Measurements from ENCODE around the gene SLC6A18. TPM values are rescaled to one million over a fixed set of nuclear protein-coding genes. Genes with fewer than 3 reads are reported as not detected.

SLC6A18 gene
- polyA plus RNA-seq, 1 donor (not counting 4 experiments of a cell fraction or from before 2014, with no cell fraction given) = not detected

- FAIRE-seq (no peak), DNase-seq (ENCODE audit: low read depth, low spot score) (no peak)
- Histone ChIP-seq H3K4me2 (ENCODE audit: control insufficient read depth, extremely low read depth, insufficient read depth, low read depth, low read length) (no peak overlapping the region), H4K20me1 (ENCODE audit: control insufficient read depth, extremely low read depth, insufficient read depth, low read length) (no peaks in the 10 kb centered on the region), H3K9me3 (ENCODE audit: control insufficient read depth, low read depth, low read length) (no peaks in the 10 kb centered on the region), H3K9me1 (ENCODE audit: control insufficient read depth, extremely low read depth, insufficient read depth, low read length) (no peaks in the 10 kb centered on the region), H3K27ac (ENCODE audit: control insufficient read depth, insufficient read depth, low read length) (no peak overlapping the region), H3K9ac (ENCODE audit: control insufficient read depth, extremely low read depth, insufficient read depth, low read length) (no peak overlapping the region), H3K4me3 (ENCODE audit: control insufficient read depth in 2 of 3, extremely low read depth in 1 of 3, insufficient read depth in 2 of 3, low read depth in 1 of 3, low read length in 3 of 3) (no peak overlapping the region), H3K36me3 (ENCODE audit: control insufficient read depth in 2 of 2, extremely low read depth in 1 of 2, insufficient read depth in 2 of 2, low read length in 2 of 2) (no peaks in the 10 kb centered on the region), H2AFZ (ENCODE audit: control insufficient read depth, low read length) (no peak overlapping the region), H3K27me3 (ENCODE audit: control insufficient read depth, extremely low read depth, insufficient read depth, low read length) (no peaks in the 10 kb centered on the region), H3K79me2 (ENCODE audit: control insufficient read depth, insufficient read depth, low read length) (no peaks in the 10 kb centered on the region), H3K4me1 (ENCODE audit: control insufficient read depth, extremely low read depth, insufficient read depth, low read length) (no peaks in the 10 kb centered on the region)
- TF ChIP-seq CTCF (optimal IDR thresholded peaks at IDR 0.05 in 1 of 3, IDR thresholded peaks at IDR 0.05 in 1 of 3, conservative IDR thresholded peaks at IDR 0.05 in 1 of 3; ENCODE audit: extremely low read depth in 1 of 3, insufficient read depth in 2 of 3, low read length in 3 of 3) (no peak), EZH2 (IDR thresholded peaks at IDR 0.05; ENCODE audit: low read length) (no peak)
- dilution Hi-C loops (cut with MboI; ENCODE audit: extremely low pct_ligation_motif_present, low sequenced_read_pairs) = no loop called here
These were observed 38.6 kb upstream of the SLC6A18 start for GRCh38 chr5:1186351-1187233.

GRCh38 chr5:1187234-1187949, 37.8 kb upstream of the SLC6A18 start:
- H3K4me3 ChIP-seq (ENCODE audit: control insufficient read depth in 2 of 3, extremely low read depth in 1 of 3, insufficient read depth in 2 of 3, low read depth in 1 of 3, low read length in 3 of 3) = no peak overlapping the region
- FAIRE-seq (no peak), DNase-seq (ENCODE audit: low read depth, low spot score) (no peak)
- no peak overlapping the region for H3K4me2 ChIP-seq (ENCODE audit: control insufficient read depth, extremely low read depth, insufficient read depth, low read depth, low read length)
- dilution Hi-C loops (cut with MboI; ENCODE audit: extremely low pct_ligation_motif_present, low sequenced_read_pairs) = no loop called here
- no peak overlapping the region for H3K9ac ChIP-seq (ENCODE audit: control insufficient read depth, extremely low read depth, insufficient read depth, low read length)
- no peaks in the 10 kb centered on the region for H3K4me1 ChIP-seq (ENCODE audit: control insufficient read depth, extremely low read depth, insufficient read depth, low read length)
- TF ChIP-seq EZH2 (IDR thresholded peaks at IDR 0.05; ENCODE audit: low read length) = no peak
- TF ChIP-seq CTCF (optimal IDR thresholded peaks at IDR 0.05 in 1 of 3, IDR thresholded peaks at IDR 0.05 in 1 of 3, conservative IDR thresholded peaks at IDR 0.05 in 1 of 3; ENCODE audit: extremely low read depth in 1 of 3, insufficient read depth in 2 of 3, low read length in 3 of 3) = no peak
- no peaks in the 10 kb centered on the region for H3K9me1 ChIP-seq (ENCODE audit: control insufficient read depth, extremely low read depth, insufficient read depth, low read length)
- H4K20me1 ChIP-seq (ENCODE audit: control insufficient read depth, extremely low read depth, insufficient read depth, low read length) = no peaks in the 10 kb centered on the region
- no peaks in the 10 kb centered on the region for H3K9me3 ChIP-seq (ENCODE audit: control insufficient read depth, low read depth, low read length)
- no peaks in the 10 kb centered on the region for H3K27me3 ChIP-seq (ENCODE audit: control insufficient read depth, extremely low read depth, insufficient read depth, low read length)
- no peaks in the 10 kb centered on the region for H3K79me2 ChIP-seq (ENCODE audit: control insufficient read depth, insufficient read depth, low read length)
- no peak overlapping the region for H2AFZ ChIP-seq (ENCODE audit: control insufficient read depth, low read length)
- no peak overlapping the region for H3K27ac ChIP-seq (ENCODE audit: control insufficient read depth, insufficient read depth, low read length)
- no peaks in the 10 kb centered on the region for H3K36me3 ChIP-seq (ENCODE audit: control insufficient read depth in 2 of 2, extremely low read depth in 1 of 2, insufficient read depth in 2 of 2, low read length in 2 of 2)
